GM12878 (cell line): ENCODE data around the gene ARHGEF17. TPM values are rescaled to one million over a fixed set of nuclear protein-coding genes. Genes with fewer than 3 reads are reported as not detected.

ENCODE experiments used
- ATAC-seq: fragments of 200-7000 bp; cut with Tn5 transposase; 3 replicates; pipeline ENCODE4 v1.9.1; 2020; ENCODE audit warnings: mild to moderate bottlenecking, moderate library complexity
- BruUV-seq: library from RNA; stranded (reverse); fragments of 400-500 nt; replicated peaks from 2 replicates; lab custom pipeline; 2021; lab: Mats Ljungman, UMichigan
- CTCF ChIA-PET: fragments of 300-600 bp; sonication (Branson Sonifier 250); formaldehyde crosslinking; extraction: SDS; loops from one replicate; lab custom pipeline; 2021; ENCODE audit warnings: inconsistent platforms; lab: Yijun Ruan, JAX
- POLR2A ChIA-PET: fragments of 350-600 bp; formaldehyde crosslinking; extraction: SDS; loops from one replicate; lab custom pipeline; 2021; ENCODE audit warnings: inconsistent platforms; lab: Charles Lee
- RAD21 ChIA-PET: fragments of 300-600 bp; sonication (Branson Sonifier 250); formaldehyde crosslinking; loops from one replicate; lab custom pipeline; 2023; ENCODE audit warnings: antibody characterized with exemption; ENCODE audit not compliant: unreplicated experiment; lab: Charles Lee
- SMC1A ChIA-PET: fragments of 300-600 bp; sonication (Branson Sonifier 250); formaldehyde crosslinking; loops from one replicate; lab custom pipeline; 2023; ENCODE audit not compliant: unreplicated experiment, uncharacterized antibody; lab: Charles Lee
- DNase-seq: peaks from one replicate; pipeline ENCODE4 v3.0.0-alpha.2; 2011; ENCODE audit warnings: low read depth, low spot score
- FAIRE-seq: peaks from 3 replicates; lab custom pipeline; 2011; peaks lifted over from hg19 to GRCh38; lab: Jason Lieb, UNC
- H2AFZ ChIP-seq: 2 replicates; pipeline ENCODE4 v1.6.0; 2011; ENCODE audit warnings: low read depth, low read length, control low read depth; ENCODE audit not compliant: control insufficient read depth
- H3K27ac ChIP-seq: 2 replicates; pipeline ENCODE4 v1.5.1; 2011; ENCODE audit warnings: control low read depth; ENCODE audit not compliant: control insufficient read depth, insufficient read depth
- H3K27me3 ChIP-seq, 2 experiments: replicated peaks in 1 of 2; 2 replicates each; pipeline versions ENCODE4 v1.6.0 to v1.6.1; 2011; ENCODE audit warnings: low read length in 1 of 2; ENCODE audit not compliant: control insufficient read depth in 2 of 2, insufficient read depth in 2 of 2
- H3K36me3 ChIP-seq, 2 experiments: 2 replicates each; pipeline ENCODE4 v1.5.1; 2011; ENCODE audit warnings: low read length in 1 of 2; ENCODE audit not compliant: control insufficient read depth in 2 of 2, insufficient read depth in 2 of 2
- H3K4me1 ChIP-seq: 2 replicates; pipeline ENCODE4 v1.6.1; 2011; ENCODE audit warnings: mild to moderate bottlenecking, low read length, moderate library complexity, mixed read lengths; ENCODE audit not compliant: control insufficient read depth, insufficient read depth
- H3K4me2 ChIP-seq: 2 replicates; pipeline ENCODE4 v1.6.0; 2011; ENCODE audit warnings: control low read depth; ENCODE audit not compliant: control insufficient read depth, insufficient read depth
- H3K4me3 ChIP-seq: fragments of 200-600 bp; sonication (generic); 2 replicates; pipeline ENCODE4 v1.5.1; 2016
- H3K79me2 ChIP-seq: 2 replicates; pipeline ENCODE4 v1.6.0; 2011; ENCODE audit warnings: low read length; ENCODE audit not compliant: control insufficient read depth, insufficient read depth
- H3K9ac ChIP-seq: 2 replicates; pipeline ENCODE4 v1.8.0; 2011; ENCODE audit warnings: low read length, control low read depth, mixed read lengths; ENCODE audit not compliant: control insufficient read depth, insufficient read depth
- H3K9me3 ChIP-seq: replicated peaks from 3 replicates; pipeline ENCODE4 v1.5.1; 2011; ENCODE audit warnings: mild to moderate bottlenecking, low read length; ENCODE audit not compliant: control insufficient read depth, insufficient read depth
- H4K20me1 ChIP-seq: 2 replicates; pipeline ENCODE4 v1.6.0; 2011; ENCODE audit not compliant: control insufficient read depth, insufficient read depth
- CTCF ChIP-seq, 3 experiments: IDR thresholded peaks in 2 of 3; conservative IDR thresholded peaks in 1 of 3; 2 replicates each; pipeline ENCODE4 v1.5.1; 2011; ENCODE audit warnings: low read depth in 3 of 3, low read length in 3 of 3, mild to moderate bottlenecking in 3 of 3, control low read depth in 2 of 3, moderate library complexity in 2 of 3, inconsistent platforms in 1 of 3, mixed read lengths in 1 of 3; ENCODE audit not compliant: control insufficient read depth in 2 of 3, insufficient read depth in 1 of 3; ENCODE audit errors: extremely low read depth in 1 of 3
- JUNB ChIP-seq: IDR thresholded peaks from 2 replicates; pipeline ENCODE4 v1.6.1; 2016; ENCODE audit warnings: antibody characterized with exemption, mild to moderate bottlenecking
- NFXL1 ChIP-seq: fragments of 450-650 bp; IDR thresholded peaks from 2 replicates; pipeline ENCODE4 v1.6.1; 2017; ENCODE audit warnings: antibody characterized with exemption, mild to moderate bottlenecking, borderline replicate concordance
- PAX5 ChIP-seq: IDR thresholded peaks from 2 replicates; pipeline ENCODE4 v1.6.1; 2011; ENCODE audit warnings: low read depth, low read length, borderline replicate concordance
- SMARCA5 ChIP-seq: fragments of 450-650 bp; IDR thresholded peaks from 2 replicates; pipeline ENCODE4 v1.6.1; 2017; ENCODE audit warnings: mild to moderate bottlenecking
- SUPT20H ChIP-seq: IDR thresholded peaks from 2 replicates; pipeline ENCODE4 v1.6.1; 2011; ENCODE audit warnings: low read depth, mild to moderate bottlenecking, low read length, moderate library complexity, borderline replicate concordance; ENCODE audit not compliant: control insufficient read depth
- WGBS: methylation state at CpG from one replicate; pipeline ENCODE4 v1.1.6; 2016; ENCODE audit warnings: low lambda C conversion rate; ENCODE audit not compliant: insufficient replicate concordance, insufficient coverage; ENCODE audit errors: missing lambda C conversion rate; 5-methylcytosine and 5-hydroxymethylcytosine counted together
- in situ Hi-C: fragments of 300-500 bp; cut with MboI; formaldehyde crosslinking; loops from 9 replicates; pipeline ENCODE4 v1.14.3; 2018; ENCODE audit warnings: mixed read lengths
- intact Hi-C: fragments of 100-400 bp; cut with micrococcal nuclease; formaldehyde crosslinking; loops from one replicate; pipeline ENCODE4 v1.14.2; 2022; ENCODE audit not compliant: unreplicated experiment
- polyA plus RNA-seq, 11 experiments: library from polyadenylated mRNA; depleted of rRNA in 4 of 11; unstranded in 6 of 11; stranded (reverse) in 5 of 11; fragments of >200 nt; fragmentation: Nextera tagmentation in 4 of 11; fragmentation: Illumina TruSeq in 1 of 11; extraction: Ambion mirVana in 4 of 11; extraction: Trizol in 1 of 11; gene quantifications; 1 replicate in 1 of 11; 2 replicates in 10 of 11; pipeline versions ENCODE4 v1.2.1 to v1.2.3, GENCODE V29; 2011 to 2016; ENCODE audit warnings: inconsistent platforms in 2 of 11, missing spikeins in 2 of 11, low read depth in 1 of 11
- total RNA-seq, 4 experiments: library from RNA; depleted of rRNA in 3 of 4; stranded (reverse); fragments of >200 nt in 3 of 4; fragmentation: Illumina TruSeq in 1 of 4; extraction: Trizol in 1 of 4; gene quantifications; 2 replicates each; pipeline versions ENCODE4 v1.2.1 to v1.2.3, GENCODE V29; 2013 to 2021

Gene ARHGEF17
- total and polyA plus RNA-seq, 10 of the 15 experiments (the other 5 are each of a cell fraction or from before 2014, with no cell fraction given): 0.15 to 11.0 (median 1.7) TPM

- H3K27me3 ChIP-seq: no peaks in the 10 kb centered on the region
- ChIA-PET POLR2A (interaction anchor here (0.5 kb wide), 1 partner anchor 175 kb away, joined by 3 read pairs; no protein-coding TSS in a partner anchor), RAD21 (interaction anchor here (10.5 kb wide), 1 partner anchor 23 kb away, joined by 115 read pairs; the partner anchor contains the start of gene ARHGEF17), CTCF (interaction anchor here (1.2 to 7.6 kb wide), 5 partner anchors 10 to 145 kb away, joined by 3 to 126 read pairs (median 6); partner anchors contain the start of gene ARHGEF17), SMC1A (interaction anchor here (0.8 to 11.8 kb wide), 2 partner anchors 17 to 24 kb away, joined by 3 to 106 read pairs; partner anchors contain the start of gene ARHGEF17)
- in situ Hi-C loops: no loop called here
- intact Hi-C loops: no loop called here
- peaks cover 44% of the 10 kb centered on the region for H3K4me1 ChIP-seq
- TF ChIP-seq SMARCA5 (0 out of 2 replicates have a peak, but pooled peaks have one; percentile 47), SUPT20H (no peak), CTCF (IDR thresholded peaks at IDR 0.05 in 2 of 3, conservative IDR thresholded peaks at IDR 0.05 in 1 of 3; ENCODE audit: control insufficient read depth in 2 of 3, extremely low read depth in 1 of 3, insufficient read depth in 1 of 3, low read depth in 3 of 3, low read length in 3 of 3) (peak; percentile 18 to 26 (median 23); a peak in 3 of 6 replicates), JUNB (no peak), PAX5 (no peak), NFXL1 (0 out of 2 replicates have a peak, but pooled peaks have one; percentile 35)
- BruUV-seq: no TSS peak
- no peak overlapping the region for H3K4me3 ChIP-seq
- ATAC-seq: 0 out of 3 replicates have a peak, but pooled peaks have one; percentile 8
- H3K36me3 ChIP-seq: no peaks in the 10 kb centered on the region
- no peak for FAIRE-seq
- no peak overlapping the region for H2AFZ ChIP-seq
- DNase-seq: no peak
- no peaks in the 10 kb centered on the region for H3K79me2 ChIP-seq
- H3K4me2 ChIP-seq: no peak overlapping the region
- H3K9me3 ChIP-seq: no peaks in the 10 kb centered on the region
- WGBS: 90% methylated on average over 3 of the region's 3 CpGs
- no peak overlapping the region for H3K9ac ChIP-seq
- H4K20me1 ChIP-seq: no peaks in the 10 kb centered on the region
- H3K27ac ChIP-seq: no peak overlapping the region
Observed at GRCh38 chr11:73330569-73331093, 22.6 kb downstream of the ARHGEF17 start.
